ENCODE data around the gene NUP210L. TPM values are rescaled to one million over a fixed set of nuclear protein-coding genes. Genes with fewer than 3 reads are reported as not detected.

NUP210L gene
- total and polyA plus RNA-seq, 2 experiments from 2014 or later = 0.10 TPM; not detected in 1

- TF ChIP-seq CTCF (conservative IDR thresholded peaks at IDR 0.05; ENCODE audit: low read depth in 2 of 2) (no peak), ZNF114 (CRISPR knock-in tag; IDR thresholded peaks at IDR 0.05) (no peak), ZNF331 (CRISPR knock-in tag; IDR thresholded peaks at IDR 0.05; ENCODE audit: low read depth) (no peak), ETS1 (IDR thresholded peaks at IDR 0.05) (no peak), STAT1 (IDR thresholded peaks at IDR 0.05; ENCODE audit: unreplicated experiment) (no peak), ZNF462 (CRISPR knock-in tag; IDR thresholded peaks at IDR 0.05) (no peak), NANOG (IDR thresholded peaks at IDR 0.05; ENCODE audit: borderline replicate concordance) (no peak)
These were observed 25.2 kb upstream of the NUP210L start (continued) for GRCh38 chr1:154179946-154180687.
